ENCODE measurements around the gene PRDM11. TPM values are rescaled to one million over a fixed set of nuclear protein-coding genes. Genes with fewer than 3 reads are reported as not detected.

PRDM11 gene
- total RNA-seq, 1 experiment from 2014 or later = 12.6 TPM

- POLR2A ChIA-PET (ENCODE audit: low non-redundant PET) = no interaction called here
- BruUV-seq (replicated peaks) = no TSS peak
- TF ChIP-seq CTCF (conservative IDR thresholded peaks at IDR 0.05; ENCODE audit: low read depth, low read length) = no peak
- no peak for TF ChIP-seq EZH2 (IDR thresholded peaks at IDR 0.05; ENCODE audit: borderline replicate concordance, low read depth, low read length, poor library complexity, severe bottlenecking)
- CTCF ChIA-PET = no interaction called here
- no peak overlapping the region for H3K4me3 ChIP-seq (ENCODE audit: low read depth, low read length, poor library complexity, severe bottlenecking)
- peaks cover 39% of the 10 kb centered on the region for H3K27me3 ChIP-seq (replicated peaks; ENCODE audit: insufficient read depth, low read depth, low read length, poor library complexity)
- DNase-seq (ENCODE audit: low spot score) = no peak
- H3K4me1 ChIP-seq (ENCODE audit: insufficient read depth, low read length, poor library complexity, severe bottlenecking) = no peaks in the 10 kb centered on the region
- H3K36me3 ChIP-seq (ENCODE audit: insufficient read depth, low read length, poor library complexity, severe bottlenecking) = no peaks in the 10 kb centered on the region
- no peaks in the 10 kb centered on the region for H3K9me3 ChIP-seq (ENCODE audit: low read depth, low read length, poor library complexity, severe bottlenecking)
- intact Hi-C loops (cut with micrococcal nuclease; ENCODE audit: unreplicated experiment) = no loop called here
- no peak overlapping the region for H3K27ac ChIP-seq (ENCODE audit: low read depth, low read length, poor library complexity, severe bottlenecking)
Observed at GRCh38 chr11:45269678-45270077, 123.2 kb downstream of the PRDM11 start.

DNA sequence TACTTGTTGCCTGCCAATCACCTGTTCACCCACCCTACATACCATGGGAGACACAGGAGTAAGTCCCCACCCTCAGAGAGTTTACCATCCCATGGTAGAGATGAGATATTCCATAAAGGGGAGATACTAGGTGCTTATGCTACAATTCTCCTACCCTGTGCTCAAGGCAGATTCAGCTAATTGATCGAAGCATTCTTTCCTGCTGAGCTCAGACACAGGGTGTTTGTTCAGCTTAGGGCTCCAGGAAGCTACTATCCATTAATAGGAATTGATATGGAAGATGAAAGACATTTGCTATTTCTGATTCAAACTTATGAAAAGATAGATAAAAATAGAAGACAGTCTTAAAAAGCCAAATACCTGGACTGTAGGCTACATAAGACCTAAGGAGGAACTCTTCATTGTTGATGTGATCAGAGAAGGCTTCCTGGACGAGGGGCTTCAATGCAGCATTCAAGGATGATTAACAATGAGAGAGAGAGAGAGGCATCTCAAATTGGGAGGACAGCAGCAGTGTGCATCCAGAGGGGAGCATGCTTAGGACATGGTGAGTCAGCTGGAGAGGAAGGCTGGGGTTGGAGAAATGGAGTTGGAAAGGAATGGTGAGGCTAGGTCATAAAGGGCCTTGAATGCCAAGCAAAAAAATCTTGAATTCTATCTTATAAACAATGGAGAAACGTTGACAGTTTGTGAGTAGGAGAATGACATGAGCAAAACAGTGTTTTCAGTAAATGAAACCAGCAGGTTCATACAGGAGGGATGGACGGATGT lies 124.7 kb downstream of the PRDM11 start:
- Histone ChIP-seq H3K4me3 (ENCODE audit: low read depth, low read length, poor library complexity, severe bottlenecking) (no peak overlapping the region), H3K36me3 (ENCODE audit: insufficient read depth, low read length, poor library complexity, severe bottlenecking) (no peaks in the 10 kb centered on the region), H3K9me3 (ENCODE audit: low read depth, low read length, poor library complexity, severe bottlenecking) (no peaks in the 10 kb centered on the region), H3K4me1 (ENCODE audit: insufficient read depth, low read length, poor library complexity, severe bottlenecking) (no peaks in the 10 kb centered on the region), H3K27me3 (replicated peaks; ENCODE audit: insufficient read depth, low read depth, low read length, poor library complexity) (peaks cover 39% of the 10 kb centered on the region), H3K27ac (ENCODE audit: low read depth, low read length, poor library complexity, severe bottlenecking) (no peak overlapping the region)
- ChIA-PET CTCF (no interaction called here), POLR2A (ENCODE audit: low non-redundant PET) (no interaction called here)
- DNase-seq (ENCODE audit: low spot score) = no peak
- TF ChIP-seq CTCF (conservative IDR thresholded peaks at IDR 0.05; ENCODE audit: low read depth, low read length) (no peak), EZH2 (IDR thresholded peaks at IDR 0.05; ENCODE audit: borderline replicate concordance, low read depth, low read length, poor library complexity, severe bottlenecking) (no peak)
- BruUV-seq (replicated peaks) = no TSS peak
- intact Hi-C loops (cut with micrococcal nuclease; ENCODE audit: unreplicated experiment) = no loop called here

GRCh38 chr11:45272701-45273100 lies 126.3 kb downstream of the PRDM11 start:
- intact Hi-C loops (cut with micrococcal nuclease; ENCODE audit: unreplicated experiment) = no loop called here
- BruUV-seq (replicated peaks) = no TSS peak
- TF ChIP-seq EZH2 (IDR thresholded peaks at IDR 0.05; ENCODE audit: borderline replicate concordance, low read depth, low read length, poor library complexity, severe bottlenecking) = no peak
- no peak for TF ChIP-seq CTCF (conservative IDR thresholded peaks at IDR 0.05; ENCODE audit: low read depth, low read length)
- Histone ChIP-seq H3K27me3 (replicated peaks; ENCODE audit: insufficient read depth, low read depth, low read length, poor library complexity) (peaks cover 43% of the 10 kb centered on the region), H3K4me3 (ENCODE audit: low read depth, low read length, poor library complexity, severe bottlenecking) (no peak overlapping the region), H3K27ac (ENCODE audit: low read depth, low read length, poor library complexity, severe bottlenecking) (no peak overlapping the region), H3K9me3 (ENCODE audit: low read depth, low read length, poor library complexity, severe bottlenecking) (no peaks in the 10 kb centered on the region), H3K4me1 (ENCODE audit: insufficient read depth, low read length, poor library complexity, severe bottlenecking) (no peaks in the 10 kb centered on the region), H3K36me3 (ENCODE audit: insufficient read depth, low read length, poor library complexity, severe bottlenecking) (no peaks in the 10 kb centered on the region)
- CTCF ChIA-PET = no interaction called here
- no peak for DNase-seq (ENCODE audit: low spot score)
- POLR2A ChIA-PET (ENCODE audit: low non-redundant PET) = no interaction called here

Measured in A673 (cell line).